Bronchial epithelial cell (primary cell): ENCODE measurements around the gene SCN2B. TPM values are rescaled to one million over a fixed set of nuclear protein-coding genes. Genes with fewer than 3 reads are reported as not detected.

Experiments used
- DNase-seq: peaks from one replicate; pipeline ENCODE4 v3.0.0-alpha.2; 2010; ENCODE audit warnings: low read depth
- FAIRE-seq: peaks from 2 replicates; lab custom pipeline; 2011; peaks lifted over from hg19 to GRCh38; lab: Jason Lieb, UNC
- H3K27me3 ChIP-seq: 2 replicates; pipeline ENCODE4 v1.5.1; 2011; ENCODE audit warnings: low read length; ENCODE audit not compliant: control insufficient read depth, insufficient read depth
- H3K36me3 ChIP-seq: 2 replicates; pipeline ENCODE4 v1.5.1; 2011; ENCODE audit warnings: low read length; ENCODE audit not compliant: control insufficient read depth, insufficient read depth
- H3K4me3 ChIP-seq: 2 replicates; pipeline ENCODE4 v1.5.1; 2011; ENCODE audit warnings: mild to moderate bottlenecking, low read depth, low read length, control low read depth
- total RNA-seq: library from RNA; depleted of rRNA; stranded (reverse); fragments of >200 nt; gene quantifications from 2 replicates; pipeline ENCODE4 v1.2.1, GENCODE V29; 2014
- TF ChIP-seq, protein P1 (sequence below): IDR thresholded peaks from 2 replicates; pipeline ENCODE4 v1.5.1; 2011; ENCODE audit warnings: mild to moderate bottlenecking, moderate library complexity, low read length, control low read depth, inconsistent platforms; ENCODE audit not compliant: insufficient read depth, severe bottlenecking

The SCN2B gene
- total RNA-seq, 1 donor from 2014 or later: under 0.01 TPM

GRCh38 chr11:118148856-118149255 lies 27.6 kb downstream of the SCN2B start:
- DNase-seq (no peak), FAIRE-seq (no peak)
- H3K4me3 ChIP-seq: no peak overlapping the region
- TF ChIP-seq, protein P1, sequence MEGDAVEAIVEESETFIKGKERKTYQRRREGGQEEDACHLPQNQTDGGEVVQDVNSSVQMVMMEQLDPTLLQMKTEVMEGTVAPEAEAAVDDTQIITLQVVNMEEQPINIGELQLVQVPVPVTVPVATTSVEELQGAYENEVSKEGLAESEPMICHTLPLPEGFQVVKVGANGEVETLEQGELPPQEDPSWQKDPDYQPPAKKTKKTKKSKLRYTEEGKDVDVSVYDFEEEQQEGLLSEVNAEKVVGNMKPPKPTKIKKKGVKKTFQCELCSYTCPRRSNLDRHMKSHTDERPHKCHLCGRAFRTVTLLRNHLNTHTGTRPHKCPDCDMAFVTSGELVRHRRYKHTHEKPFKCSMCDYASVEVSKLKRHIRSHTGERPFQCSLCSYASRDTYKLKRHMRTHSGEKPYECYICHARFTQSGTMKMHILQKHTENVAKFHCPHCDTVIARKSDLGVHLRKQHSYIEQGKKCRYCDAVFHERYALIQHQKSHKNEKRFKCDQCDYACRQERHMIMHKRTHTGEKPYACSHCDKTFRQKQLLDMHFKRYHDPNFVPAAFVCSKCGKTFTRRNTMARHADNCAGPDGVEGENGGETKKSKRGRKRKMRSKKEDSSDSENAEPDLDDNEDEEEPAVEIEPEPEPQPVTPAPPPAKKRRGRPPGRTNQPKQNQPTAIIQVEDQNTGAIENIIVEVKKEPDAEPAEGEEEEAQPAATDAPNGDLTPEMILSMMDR: no peak
- H3K27me3 ChIP-seq: no peaks in the 10 kb centered on the region
- no peaks in the 10 kb centered on the region for H3K36me3 ChIP-seq

DNA sequence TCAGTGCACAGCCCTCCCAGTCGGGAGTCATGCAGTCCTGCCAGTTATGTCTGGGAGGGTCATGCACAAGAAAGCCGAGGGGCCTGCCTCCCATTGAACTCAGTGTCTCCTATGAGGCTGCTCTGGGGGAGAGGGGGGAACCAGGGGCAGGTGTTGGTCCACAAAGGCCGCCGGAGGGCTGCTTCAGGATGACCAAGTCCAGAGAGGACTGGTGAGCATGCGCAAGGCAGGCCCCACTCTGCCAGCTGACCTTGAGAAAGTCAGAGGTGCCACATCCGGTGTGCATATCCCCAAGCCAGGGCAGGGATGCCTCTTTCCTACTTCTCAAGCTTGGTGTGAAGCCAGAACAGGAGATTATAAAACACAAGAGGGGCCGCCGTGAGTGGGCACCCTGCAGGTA lies 28.2 kb downstream of the SCN2B start:
- Histone ChIP-seq H3K4me3 (no peak overlapping the region), H3K27me3 (no peaks in the 10 kb centered on the region), H3K36me3 (no peaks in the 10 kb centered on the region)
- FAIRE-seq: no peak
- no peak for DNase-seq
- TF ChIP-seq, protein P1: no peak

DNA sequence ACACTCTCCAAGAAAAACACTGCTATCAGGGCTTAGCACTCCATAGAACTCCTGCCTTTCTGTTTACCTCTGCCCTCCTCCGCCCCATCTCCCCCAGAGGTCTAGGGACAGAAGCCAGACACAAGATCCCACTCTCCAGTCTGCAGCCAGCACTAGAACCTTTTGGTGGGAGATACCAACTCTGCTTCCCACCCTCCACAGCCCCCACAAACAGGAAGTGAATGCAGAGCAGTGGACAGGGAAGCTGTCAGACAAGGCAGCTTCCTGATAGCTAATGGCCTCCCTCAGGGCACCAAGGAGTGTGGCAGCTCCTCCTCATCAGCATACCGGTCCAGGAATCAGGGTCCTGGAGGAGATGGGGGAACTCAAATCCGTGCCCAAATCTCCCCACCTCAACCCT lies 28.9 kb downstream of the SCN2B start:
- Histone ChIP-seq H3K27me3 (no peaks in the 10 kb centered on the region), H3K36me3 (no peaks in the 10 kb centered on the region), H3K4me3 (no peak overlapping the region)
- TF ChIP-seq, protein P1: no peak
- no peak for FAIRE-seq
- DNase-seq: no peak

- TF ChIP-seq, protein P1: no peak
- no peak for DNase-seq
- no peaks in the 10 kb centered on the region for H3K36me3 ChIP-seq
- FAIRE-seq: peak; percentile 68
- H3K27me3 ChIP-seq: no peaks in the 10 kb centered on the region
- no peak overlapping the region for H3K4me3 ChIP-seq
Observed at GRCh38 chr11:118146554-118146953, 29.9 kb downstream of the SCN2B start.

GRCh38 chr11:118145285-118146227 lies 30.9 kb downstream of the SCN2B start:
- Histone ChIP-seq H3K4me3 (peak overlapping the region; percentile 53), H3K27me3 (no peaks in the 10 kb centered on the region), H3K36me3 (no peaks in the 10 kb centered on the region)
- TF ChIP-seq, protein P1: peak; percentile 87
- DNase-seq (peak; percentile 84), FAIRE-seq (no peak)
